Stomach smooth muscle (tissue), 2 donors: ENCODE results near the gene GRID1.
"Not testable (repeated sequence)": the region's sequence is repeated elsewhere in the genome, so short reads cannot be mapped to it uniquely, and the experiment has no call there.

ENCODE experiments used
- H3K27ac ChIP-seq: one replicate; pipeline ENCODE4 v1.7.0; 2013; ENCODE audit warnings: mild to moderate bottlenecking, low read length, inconsistent platforms
- H3K27me3 ChIP-seq, 2 donors: one replicate each; pipeline ENCODE4 v1.7.0; 2013; ENCODE audit warnings: low read length in 2 of 2; ENCODE audit not compliant: insufficient read depth in 2 of 2, control insufficient read depth in 1 of 2
- H3K36me3 ChIP-seq, 2 donors: one replicate each; pipeline ENCODE4 v1.7.0; 2013; ENCODE audit warnings: low read length in 2 of 2; ENCODE audit not compliant: control insufficient read depth in 2 of 2, insufficient read depth in 2 of 2
- H3K4me1 ChIP-seq: one replicate; pipeline ENCODE4 v1.7.0; 2013; ENCODE audit warnings: low read length; ENCODE audit not compliant: control insufficient read depth, insufficient read depth
- H3K4me3 ChIP-seq, 2 donors: one replicate each; pipeline ENCODE4 v1.7.0; 2013; ENCODE audit warnings: low read length in 2 of 2
- H3K9ac ChIP-seq, 2 donors: one replicate each; pipeline ENCODE4 v1.7.0; 2013; ENCODE audit warnings: low read length in 2 of 2, mild to moderate bottlenecking in 1 of 2
- H3K9me3 ChIP-seq, 2 donors: one replicate each; pipeline ENCODE4 v1.7.0; 2013; ENCODE audit warnings: low read length in 2 of 2; ENCODE audit not compliant: control insufficient read depth in 2 of 2
- donor health status: healthy.
- donor health status: Pancreatic carcinoma.

Gene GRID1

GRCh38 chr10:86391986-86392722 lies 25.6 kb upstream of the GRID1 start:
- peaks cover 12 to 24% of the 10 kb centered on the region in 2 donors for H3K27me3 ChIP-seq
- no peak overlapping the region for H3K27ac ChIP-seq
- no peak overlapping the region for H3K4me3 ChIP-seq
- H3K9me3 ChIP-seq: no peaks in the 10 kb centered on the region
- no peaks in the 10 kb centered on the region for H3K36me3 ChIP-seq
- peaks cover 4% of the 10 kb centered on the region for H3K4me1 ChIP-seq
- H3K9ac ChIP-seq: no peak overlapping the region

GRCh38 chr10:86391236-86391840 lies 24.7 kb upstream of the GRID1 start:
- H3K27me3 ChIP-seq: peaks cover 12 to 25% of the 10 kb centered on the region in 2 donors
- no peak overlapping the region for H3K4me3 ChIP-seq
- H3K36me3 ChIP-seq: no peaks in the 10 kb centered on the region
- peaks cover 4% of the 10 kb centered on the region for H3K4me1 ChIP-seq
- H3K9ac ChIP-seq: no peak overlapping the region
- H3K27ac ChIP-seq: no peak overlapping the region
- no peaks in the 10 kb centered on the region for H3K9me3 ChIP-seq

GRCh38 chr10:86390337-86391120 lies 23.9 kb upstream of the GRID1 start:
- Histone ChIP-seq H3K27me3 (peaks cover 13 to 25% of the 10 kb centered on the region in 2 donors), H3K27ac (no peak overlapping the region), H3K9me3 (no peaks in the 10 kb centered on the region), H3K9ac (no peak overlapping the region), H3K4me3 (no peak overlapping the region), H3K36me3 (no peaks in the 10 kb centered on the region), H3K4me1 (peaks cover 4% of the 10 kb centered on the region)

GRCh38 chr10:86389441-86390193 lies 23.0 kb upstream of the GRID1 start:
- Histone ChIP-seq H3K9ac (no peak overlapping the region), H3K36me3 (no peaks in the 10 kb centered on the region), H3K4me1 (peaks cover 4% of the 10 kb centered on the region), H3K4me3 (peak overlapping the region; percentile 38 to 52), H3K27me3 (peaks cover 13 to 25% of the 10 kb centered on the region in 2 donors), H3K9me3 (no peaks in the 10 kb centered on the region), H3K27ac (no peak overlapping the region)

GRCh38 chr10:86389109-86389440 lies 22.5 kb upstream of the GRID1 start:
- H3K9ac ChIP-seq, H3K9me3 ChIP-seq, H3K36me3 ChIP-seq, H3K4me1 ChIP-seq, H3K27ac ChIP-seq: not testable (repeated sequence)
- Histone ChIP-seq H3K27me3 (peaks cover 13 to 25% of the 10 kb centered on the region in 2 donors), H3K4me3 (peak overlapping the region in 1 of 2 donors; percentile 52)

GRCh38 chr10:86388119-86388704 lies 21.6 kb upstream of the GRID1 start:
- peaks cover 4% of the 10 kb centered on the region for H3K4me1 ChIP-seq
- H3K27ac ChIP-seq: no peak overlapping the region
- peaks cover 13 to 25% of the 10 kb centered on the region in 2 donors for H3K27me3 ChIP-seq
- H3K9ac ChIP-seq: no peak overlapping the region
- no peak overlapping the region for H3K4me3 ChIP-seq
- no peaks in the 10 kb centered on the region for H3K36me3 ChIP-seq
- H3K9me3 ChIP-seq: no peaks in the 10 kb centered on the region

GRCh38 chr10:86387178-86387794 lies 20.7 kb upstream of the GRID1 start:
- Histone ChIP-seq H3K9me3 (no peaks in the 10 kb centered on the region), H3K9ac (no peak overlapping the region), H3K36me3 (no peaks in the 10 kb centered on the region), H3K27ac (no peak overlapping the region), H3K27me3 (peaks cover 13 to 25% of the 10 kb centered on the region in 2 donors), H3K4me3 (no peak overlapping the region), H3K4me1 (peaks cover 4% of the 10 kb centered on the region)

- H3K27ac ChIP-seq: no peak overlapping the region
- H3K27me3 ChIP-seq: peaks cover 15 to 28% of the 10 kb centered on the region in 2 donors
- no peak overlapping the region for H3K9ac ChIP-seq
- no peak overlapping the region for H3K4me3 ChIP-seq
- peaks cover 4% of the 10 kb centered on the region for H3K4me1 ChIP-seq
- no peaks in the 10 kb centered on the region for H3K9me3 ChIP-seq
- H3K36me3 ChIP-seq: no peaks in the 10 kb centered on the region
These were observed 19.2 kb upstream of the GRID1 start for GRCh38 chr10:86385806-86386205.

- H3K9ac ChIP-seq: no peak overlapping the region
- H3K27ac ChIP-seq: no peak overlapping the region
- H3K4me3 ChIP-seq: no peak overlapping the region
- H3K9me3 ChIP-seq: no peaks in the 10 kb centered on the region
- peaks cover 4% of the 10 kb centered on the region for H3K4me1 ChIP-seq
- no peaks in the 10 kb centered on the region for H3K36me3 ChIP-seq
- peaks cover 11 to 19% of the 10 kb centered on the region in 2 donors for H3K27me3 ChIP-seq
These were observed 11.2 kb upstream of the GRID1 start for GRCh38 chr10:86377797-86378146.
